ENCODE measurements around the gene PACRG. TPM values are rescaled to one million over a fixed set of nuclear protein-coding genes. Genes with fewer than 3 reads are reported as not detected.

The PACRG gene
- total and polyA plus RNA-seq, 3 donors from 2014 or later = 54.0 to 84.6 (median 81.7) TPM

DNA sequence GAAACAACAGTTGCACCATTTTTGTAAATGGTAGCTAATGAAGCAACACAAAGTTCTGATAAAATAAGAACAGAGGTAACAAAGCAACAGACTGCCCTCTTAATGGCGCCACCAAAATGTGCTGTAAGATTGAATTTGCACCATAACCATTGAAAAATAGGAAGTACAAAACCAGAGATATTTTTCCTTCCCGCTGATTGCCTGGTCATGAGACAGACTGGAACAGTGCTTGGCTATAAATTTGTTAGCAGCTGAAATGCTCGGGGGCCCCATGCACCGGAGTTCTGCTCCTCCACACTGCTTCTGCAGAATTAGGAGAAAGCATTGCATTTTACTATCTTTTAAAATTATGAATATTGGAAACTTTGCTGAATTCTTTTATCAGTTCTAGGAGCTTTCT, 522.3 kb downstream of the PACRG start:
- Histone ChIP-seq H3K4me1 (peaks cover 5% of the 10 kb centered on the region), H3K4me3 (no peak overlapping the region), H3K27ac (no peak overlapping the region), H3K27me3 (no peaks in the 10 kb centered on the region), H3K36me3 (ENCODE audit: low read depth, missing control alignments) (no peaks in the 10 kb centered on the region), H3K9me3 (no peaks in the 10 kb centered on the region)
- intact Hi-C loops (cut with DNase I; ENCODE audit: low total_unique reads) = no loop called here
- no peak for DNase-seq
- no peak for TF ChIP-seq POLR2A (IDR thresholded peaks at IDR 0.05)
- TF ChIP-seq, protein P1, sequence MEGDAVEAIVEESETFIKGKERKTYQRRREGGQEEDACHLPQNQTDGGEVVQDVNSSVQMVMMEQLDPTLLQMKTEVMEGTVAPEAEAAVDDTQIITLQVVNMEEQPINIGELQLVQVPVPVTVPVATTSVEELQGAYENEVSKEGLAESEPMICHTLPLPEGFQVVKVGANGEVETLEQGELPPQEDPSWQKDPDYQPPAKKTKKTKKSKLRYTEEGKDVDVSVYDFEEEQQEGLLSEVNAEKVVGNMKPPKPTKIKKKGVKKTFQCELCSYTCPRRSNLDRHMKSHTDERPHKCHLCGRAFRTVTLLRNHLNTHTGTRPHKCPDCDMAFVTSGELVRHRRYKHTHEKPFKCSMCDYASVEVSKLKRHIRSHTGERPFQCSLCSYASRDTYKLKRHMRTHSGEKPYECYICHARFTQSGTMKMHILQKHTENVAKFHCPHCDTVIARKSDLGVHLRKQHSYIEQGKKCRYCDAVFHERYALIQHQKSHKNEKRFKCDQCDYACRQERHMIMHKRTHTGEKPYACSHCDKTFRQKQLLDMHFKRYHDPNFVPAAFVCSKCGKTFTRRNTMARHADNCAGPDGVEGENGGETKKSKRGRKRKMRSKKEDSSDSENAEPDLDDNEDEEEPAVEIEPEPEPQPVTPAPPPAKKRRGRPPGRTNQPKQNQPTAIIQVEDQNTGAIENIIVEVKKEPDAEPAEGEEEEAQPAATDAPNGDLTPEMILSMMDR (IDR thresholded peaks at IDR 0.05) = no peak
- WGBS, 2 donors = 79 to 81% methylated on average over 4 of the region's 4 CpGs

DNA sequence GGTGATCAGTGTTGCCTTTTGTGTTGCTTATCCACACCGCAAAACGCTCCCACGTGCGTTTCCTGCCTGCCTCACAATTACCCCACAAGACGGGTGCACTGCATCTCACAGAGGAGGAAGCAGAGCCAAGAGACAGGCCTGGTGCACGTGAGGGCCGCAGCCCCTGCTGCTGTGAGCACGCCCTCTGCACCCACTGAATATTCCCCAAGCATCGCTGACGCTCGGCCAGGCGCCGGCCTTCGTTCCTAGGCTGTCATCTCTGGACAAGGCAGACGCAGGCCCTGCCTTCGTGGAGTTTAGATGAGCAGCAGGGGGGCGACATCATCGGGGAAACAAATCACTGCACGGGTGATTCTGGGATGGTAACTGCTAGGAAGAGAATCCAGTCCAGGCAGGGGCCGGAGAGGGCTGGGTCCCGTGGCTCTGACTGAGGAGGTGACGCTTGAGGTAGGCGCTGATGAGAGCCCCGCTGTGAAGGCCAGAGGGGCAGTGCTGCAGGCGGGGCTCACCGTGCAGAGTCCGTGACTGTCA, 524.4 kb downstream of the PACRG start:
- no peak for DNase-seq
- Histone ChIP-seq H3K27me3 (no peaks in the 10 kb centered on the region), H3K27ac (no peak overlapping the region), H3K4me1 (peaks cover under 1% of the 10 kb centered on the region), H3K4me3 (no peak overlapping the region), H3K9me3 (no peaks in the 10 kb centered on the region), H3K36me3 (ENCODE audit: low read depth, missing control alignments) (no peaks in the 10 kb centered on the region)
- 81 to 88% methylated on average over 21 to 27 of the region's 27 CpGs for WGBS, 2 donors
- intact Hi-C loops (cut with DNase I; ENCODE audit: low total_unique reads) = no loop called here
- TF ChIP-seq POLR2A (IDR thresholded peaks at IDR 0.05) = no peak
- TF ChIP-seq, protein P1 (IDR thresholded peaks at IDR 0.05) = no peak

DNA sequence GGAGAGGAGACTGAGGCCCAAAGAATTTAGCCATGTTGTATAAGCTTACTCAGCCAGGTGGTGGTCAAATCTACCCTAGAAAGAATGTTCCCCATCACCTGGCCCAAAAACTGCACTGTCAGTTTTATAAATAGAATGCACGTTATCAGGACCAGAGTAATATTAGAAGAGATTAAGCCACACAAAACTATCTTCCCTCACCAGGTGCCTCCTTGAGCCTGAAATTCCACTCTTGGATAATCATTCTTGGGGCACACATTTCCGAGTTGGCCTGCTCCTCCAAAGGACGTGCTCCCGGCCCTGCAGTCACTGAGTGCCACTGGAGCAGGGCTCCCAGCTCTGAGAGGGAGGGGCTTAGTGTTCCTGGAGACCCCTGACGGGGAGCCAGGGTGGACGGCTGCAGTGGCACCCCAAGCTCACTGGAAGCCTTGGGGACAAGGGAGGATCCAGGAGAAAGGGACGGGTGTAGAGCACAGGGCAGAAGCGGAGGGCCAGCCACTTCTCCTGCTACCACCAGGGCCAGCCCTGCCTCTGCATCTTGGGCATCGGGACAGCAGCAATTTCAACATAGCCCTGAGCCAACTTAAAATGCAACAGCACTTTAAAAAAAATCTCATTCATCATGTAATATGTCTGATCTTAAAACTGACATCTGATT, 525.9 kb downstream of the PACRG start:
- Histone ChIP-seq H3K9me3 (no peaks in the 10 kb centered on the region), H3K27ac (no peak overlapping the region), H3K4me1 (no peaks in the 10 kb centered on the region), H3K36me3 (ENCODE audit: low read depth, missing control alignments) (no peaks in the 10 kb centered on the region), H3K4me3 (no peak overlapping the region), H3K27me3 (no peaks in the 10 kb centered on the region)
- TF ChIP-seq POLR2A (IDR thresholded peaks at IDR 0.05) = no peak
- TF ChIP-seq, protein P1 (IDR thresholded peaks at IDR 0.05) = no peak
- intact Hi-C loops (cut with DNase I; ENCODE audit: low total_unique reads) = no loop called here
- no peak for DNase-seq
- 79 to 87% methylated on average over 8 to 9 of the region's 9 CpGs for WGBS, 2 donors

DNA sequence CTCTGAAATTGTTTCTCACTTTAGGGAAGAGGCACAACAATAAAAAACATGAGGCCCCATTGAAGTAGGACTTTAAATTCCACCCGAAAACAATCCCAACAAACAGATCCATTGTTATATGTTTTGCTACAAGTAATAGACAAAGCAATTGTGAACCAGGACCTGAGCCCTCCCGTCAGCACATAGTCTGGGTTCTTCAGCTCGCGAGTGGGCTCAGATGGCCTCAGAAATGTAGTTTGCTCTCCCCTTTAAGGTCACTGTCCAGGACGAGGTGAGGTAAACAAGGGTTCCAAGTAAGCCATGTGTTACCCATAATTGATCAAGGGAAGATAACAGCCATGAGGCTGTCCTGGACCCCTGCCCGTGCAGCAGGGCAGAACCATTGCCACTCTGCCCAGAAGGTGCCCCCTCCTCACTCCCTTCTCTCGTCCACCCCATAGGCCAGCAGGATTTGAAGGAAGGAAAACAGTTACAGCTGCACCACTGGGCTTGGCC, 526.6 kb downstream of the PACRG start:
- 77 to 80% methylated on average over 7 of the region's 7 CpGs for WGBS, 2 donors
- no peak for DNase-seq
- Histone ChIP-seq H3K27me3 (no peaks in the 10 kb centered on the region), H3K27ac (no peak overlapping the region), H3K4me1 (no peaks in the 10 kb centered on the region), H3K9me3 (no peaks in the 10 kb centered on the region), H3K36me3 (ENCODE audit: low read depth, missing control alignments) (no peaks in the 10 kb centered on the region), H3K4me3 (no peak overlapping the region)
- TF ChIP-seq, protein P1 (IDR thresholded peaks at IDR 0.05) = no peak
- no peak for TF ChIP-seq POLR2A (IDR thresholded peaks at IDR 0.05)
- intact Hi-C loops (cut with DNase I; ENCODE audit: low total_unique reads) = no loop called here

Measured in testis (tissue), 3 donors.